GM12878 (cell line): ENCODE measurements around the gene TUBAL3. TPM values are rescaled to one million over a fixed set of nuclear protein-coding genes. Genes with fewer than 3 reads are reported as not detected.

ENCODE experiments used
- BCL3 ChIP-seq: IDR thresholded peaks from 2 replicates; pipeline ENCODE4 v1.6.1; 2011; ENCODE audit warnings: borderline replicate concordance, low read depth, mild to moderate bottlenecking, moderate library complexity, low read length; ENCODE audit not compliant: insufficient read depth, poor library complexity, severe bottlenecking
- BRCA1 ChIP-seq: IDR thresholded peaks from 2 replicates; pipeline ENCODE4 v1.6.1; 2011; ENCODE audit warnings: low read depth, low read length, improper control_type of control experiment
- E2F4 ChIP-seq: IDR thresholded peaks from 2 replicates; pipeline ENCODE4 v1.6.1; 2012; ENCODE audit warnings: low read depth, low read length, improper control_type of control experiment
- FOXM1 ChIP-seq: IDR thresholded peaks from 2 replicates; pipeline ENCODE4 v1.6.1; 2012; ENCODE audit warnings: low read depth, mild to moderate bottlenecking, inconsistent platforms, low read length, moderate library complexity
- HSF1 ChIP-seq: fragments of 150-350 bp; IDR thresholded peaks from 2 replicates; pipeline ENCODE4 v1.6.1; 2014; ENCODE audit warnings: mild to moderate bottlenecking, low read depth, low read length
- IKZF2 ChIP-seq, 2 experiments: fragments of 450-650 bp; IDR thresholded peaks; 2 replicates each; pipeline ENCODE4 v1.6.1; 2017; ENCODE audit warnings: mild to moderate bottlenecking in 2 of 2, moderate library complexity in 2 of 2
- IRF3 ChIP-seq: fragments of 450-650 bp; IDR thresholded peaks from 2 replicates; pipeline ENCODE4 v1.6.1; 2014; ENCODE audit warnings: mild to moderate bottlenecking
- KDM1A ChIP-seq: fragments of 200-600 bp; sonication (generic); IDR thresholded peaks from 2 replicates; pipeline ENCODE4 v1.6.1; 2016; ENCODE audit warnings: borderline replicate concordance
- KLF5 ChIP-seq: fragments of 450-650 bp; IDR thresholded peaks from 2 replicates; pipeline ENCODE4 v1.6.1; 2014; ENCODE audit warnings: mild to moderate bottlenecking; ENCODE audit not compliant: partially characterized antibody
- MAX ChIP-seq: IDR thresholded peaks from 2 replicates; pipeline ENCODE4 v1.6.1; 2012; ENCODE audit warnings: low read depth, low read length, improper control_type of control experiment
- MEF2A ChIP-seq: IDR thresholded peaks from 2 replicates; pipeline ENCODE4 v1.6.1; 2011; ENCODE audit warnings: low read depth, mild to moderate bottlenecking, low read length, moderate library complexity; ENCODE audit not compliant: insufficient read depth
- MYB ChIP-seq: fragments of 150-350 bp; IDR thresholded peaks from 2 replicates; pipeline ENCODE4 v1.6.1; 2014; ENCODE audit warnings: mild to moderate bottlenecking, low read depth, low read length, borderline replicate concordance
- NRF1 ChIP-seq: conservative IDR thresholded peaks from 2 replicates; pipeline ENCODE4 v1.6.1; 2011; ENCODE audit warnings: mild to moderate bottlenecking, low read depth, low read length, improper control_type of control experiment
- PAX8 ChIP-seq: fragments of 450-650 bp; IDR thresholded peaks from 2 replicates; pipeline ENCODE4 v1.6.1; 2017; ENCODE audit warnings: mild to moderate bottlenecking, moderate library complexity
- PKNOX1 ChIP-seq: fragments of 450-650 bp; IDR thresholded peaks from 2 replicates; pipeline ENCODE4 v1.6.1; 2016; ENCODE audit warnings: mild to moderate bottlenecking
- RBBP5 ChIP-seq: fragments of 200-600 bp; sonication (generic); conservative IDR thresholded peaks from 2 replicates; pipeline ENCODE4 v1.6.1; 2016
- SREBF2 ChIP-seq: IDR thresholded peaks from 2 replicates; pipeline ENCODE4 v1.6.1; 2012; ENCODE audit warnings: mild to moderate bottlenecking, low read length
- STAT3 ChIP-seq: IDR thresholded peaks from 2 replicates; pipeline ENCODE4 v1.6.1; 2011; ENCODE audit warnings: low read depth, low read length, improper control_type of control experiment
- YY1 ChIP-seq: IDR thresholded peaks from 2 replicates; pipeline ENCODE4 v1.6.1; 2011; ENCODE audit warnings: low read depth, mild to moderate bottlenecking, low read length
- ZNF384 ChIP-seq: IDR thresholded peaks from 2 replicates; pipeline ENCODE4 v1.6.1; 2012; ENCODE audit warnings: low read depth, mild to moderate bottlenecking, low read length, improper control_type of control experiment, borderline replicate concordance
- ZNF592 ChIP-seq: fragments of 450-650 bp; IDR thresholded peaks from 2 replicates; pipeline ENCODE4 v1.6.1; 2017; ENCODE audit warnings: mild to moderate bottlenecking, moderate library complexity
- polyA plus RNA-seq, 11 experiments: library from polyadenylated mRNA; depleted of rRNA in 4 of 11; unstranded in 6 of 11; stranded (reverse) in 5 of 11; fragments of >200 nt; fragmentation: Nextera tagmentation in 4 of 11; fragmentation: Illumina TruSeq in 1 of 11; extraction: Ambion mirVana in 4 of 11; extraction: Trizol in 1 of 11; gene quantifications; 1 replicate in 1 of 11; 2 replicates in 10 of 11; pipeline versions ENCODE4 v1.2.1 to v1.2.3, GENCODE V29; 2011 to 2016; ENCODE audit warnings: inconsistent platforms in 2 of 11, missing spikeins in 2 of 11, low read depth in 1 of 11
- total RNA-seq, 4 experiments: library from RNA; depleted of rRNA in 3 of 4; stranded (reverse); fragments of >200 nt in 3 of 4; fragmentation: Illumina TruSeq in 1 of 4; extraction: Trizol in 1 of 4; gene quantifications; 2 replicates each; pipeline versions ENCODE4 v1.2.1 to v1.2.3, GENCODE V29; 2013 to 2021

The TUBAL3 gene
- total and polyA plus RNA-seq, 10 of the 15 experiments (the other 5 are each of a cell fraction or from before 2014, with no cell fraction given), result 0.03 to 0.06 TPM; not detected in 8

GRCh38 chr10:5443429-5443828 is 38.8 kb upstream of the TUBAL3 start (continued):
- peak; percentile 59; the same call in 1 of the 2 replicates for TF ChIP-seq PKNOX1
- no peak for TF ChIP-seq ZNF592
- no peak for TF ChIP-seq STAT3
- TF ChIP-seq YY1, result peak; percentile 55; the same call in 1 of the 2 replicates
- peak; percentile 96 for TF ChIP-seq MEF2A
- no peak for TF ChIP-seq SREBF2
- no peak for TF ChIP-seq KDM1A
- no peak for TF ChIP-seq MYB
- TF ChIP-seq MAX, result no peak
- peak in 1 of 2 experiments; percentile 63; a peak in 2 of 4 replicates for TF ChIP-seq IKZF2 (IDR thresholded peaks at IDR 0.05)
- TF ChIP-seq FOXM1, result peak; percentile 86; the same call in 1 of the 2 replicates
- TF ChIP-seq BRCA1, result no peak
- no peak for TF ChIP-seq PAX8
- no peak for TF ChIP-seq BCL3
- TF ChIP-seq RBBP5, result no peak
- no peak for TF ChIP-seq HSF1
- TF ChIP-seq IRF3, result no peak
- no peak for TF ChIP-seq E2F4
- no peak for TF ChIP-seq ZNF384
- no peak for TF ChIP-seq NRF1
- TF ChIP-seq KLF5, result no peak
